ENCODE data around the gene UBE2R2. TPM values are rescaled to one million over a fixed set of nuclear protein-coding genes. Genes with fewer than 3 reads are reported as not detected.

Gene UBE2R2
- polyA plus RNA-seq, 3 donors = 30.5 to 50.1 (median 37.2) TPM

- Histone ChIP-seq H3K27ac (ENCODE audit: low read depth in 1 of 2, low read length in 2 of 2) (no peak overlapping the region), H3K36me3 (replicated peaks in 1 of 2; ENCODE audit: control insufficient read depth in 1 of 2, insufficient read depth in 2 of 2, low read length in 2 of 2) (no peaks in the 10 kb centered on the region), H3K4me1 (ENCODE audit: control insufficient read depth in 1 of 2, insufficient read depth in 2 of 2, low read length in 2 of 2) (no peaks in the 10 kb centered on the region), H2AFZ (ENCODE audit: insufficient read depth, low read depth, low read length, poor library complexity, severe bottlenecking) (no peak overlapping the region), H3K4me2 (replicated peaks; ENCODE audit: extremely low read depth, low read length, poor library complexity, severe bottlenecking) (no peak overlapping the region), H3K79me2 (ENCODE audit: insufficient read depth, low read length) (no peaks in the 10 kb centered on the region), H4K20me1 (ENCODE audit: insufficient read depth, low read length) (no peaks in the 10 kb centered on the region), H3K9me3 (replicated peaks in 1 of 2; ENCODE audit: control insufficient read depth in 1 of 2, insufficient read depth in 1 of 2, low read length in 2 of 2) (no peaks in the 10 kb centered on the region), H3K27me3 (ENCODE audit: control insufficient read depth in 2 of 2, insufficient read depth in 2 of 2, low read length in 2 of 2) (no peaks in the 10 kb centered on the region), H3K4me3 (replicated peaks in 1 of 3; ENCODE audit: low read depth in 2 of 3, low read length in 3 of 3) (no peak overlapping the region), H3K9ac (ENCODE audit: insufficient read depth, low read length, poor library complexity, severe bottlenecking) (no peak overlapping the region)
- DNase-seq = no peak
- H3K27me3 Mint-ChIP-seq (ENCODE audit: low read depth in 3 of 3) = peaks cover 5 to 16% (median 7%) of the 10 kb centered on the region in 3 donors
- 83% methylated on average over 1 of the region's 2 CpGs for WGBS (ENCODE audit: insufficient coverage)
- no peak overlapping the region for H3K4me3 Mint-ChIP-seq
- TF ChIP-seq, protein P1, sequence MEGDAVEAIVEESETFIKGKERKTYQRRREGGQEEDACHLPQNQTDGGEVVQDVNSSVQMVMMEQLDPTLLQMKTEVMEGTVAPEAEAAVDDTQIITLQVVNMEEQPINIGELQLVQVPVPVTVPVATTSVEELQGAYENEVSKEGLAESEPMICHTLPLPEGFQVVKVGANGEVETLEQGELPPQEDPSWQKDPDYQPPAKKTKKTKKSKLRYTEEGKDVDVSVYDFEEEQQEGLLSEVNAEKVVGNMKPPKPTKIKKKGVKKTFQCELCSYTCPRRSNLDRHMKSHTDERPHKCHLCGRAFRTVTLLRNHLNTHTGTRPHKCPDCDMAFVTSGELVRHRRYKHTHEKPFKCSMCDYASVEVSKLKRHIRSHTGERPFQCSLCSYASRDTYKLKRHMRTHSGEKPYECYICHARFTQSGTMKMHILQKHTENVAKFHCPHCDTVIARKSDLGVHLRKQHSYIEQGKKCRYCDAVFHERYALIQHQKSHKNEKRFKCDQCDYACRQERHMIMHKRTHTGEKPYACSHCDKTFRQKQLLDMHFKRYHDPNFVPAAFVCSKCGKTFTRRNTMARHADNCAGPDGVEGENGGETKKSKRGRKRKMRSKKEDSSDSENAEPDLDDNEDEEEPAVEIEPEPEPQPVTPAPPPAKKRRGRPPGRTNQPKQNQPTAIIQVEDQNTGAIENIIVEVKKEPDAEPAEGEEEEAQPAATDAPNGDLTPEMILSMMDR (IDR thresholded peaks at IDR 0.05) = no peak
- no peaks in the 10 kb centered on the region for H3K36me3 Mint-ChIP-seq
- peaks cover 8% of the 10 kb centered on the region for H3K4me1 Mint-ChIP-seq
- peaks cover 0 to 12% (median 4%) of the 10 kb centered on the region in 7 donors for H3K9me3 Mint-ChIP-seq
- H3K27ac Mint-ChIP-seq = no peak overlapping the region
- intact Hi-C loops (cut with micrococcal nuclease) = no loop called here
Observed at GRCh38 chr9:33794560-33794959, 22.4 kb upstream of the UBE2R2 start.

DNA sequence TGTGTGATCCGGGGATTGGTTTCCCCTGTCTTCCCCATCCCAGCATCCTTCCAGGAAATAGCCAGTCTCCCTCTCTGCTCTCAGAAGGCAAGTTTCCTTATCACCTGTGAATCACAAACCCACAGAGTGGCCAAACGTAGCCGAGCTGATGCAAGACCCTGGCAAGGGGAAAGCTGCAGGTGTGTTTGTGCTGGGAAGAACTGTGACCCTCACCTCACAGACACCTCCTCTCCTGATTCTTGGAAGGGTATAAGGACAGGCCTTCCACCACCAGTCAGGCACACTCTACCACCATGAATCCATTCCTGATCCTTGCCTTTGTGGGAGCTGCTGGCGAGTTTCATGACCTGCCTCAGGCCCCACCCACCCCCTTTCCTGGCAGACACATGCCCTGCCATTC lies 21.7 kb upstream of the UBE2R2 start, which contains the start of gene PRSS3:
PRSS3 (plus strand) TSS at position 281 of the 400 bp plus-strand sequence; CDS start at position 294, 13 bp downstream.
- DNase-seq = no peak
- no peaks in the 10 kb centered on the region for H3K36me3 ChIP-seq (replicated peaks in 1 of 2; ENCODE audit: control insufficient read depth in 1 of 2, insufficient read depth in 2 of 2, low read length in 2 of 2)
- H3K9ac ChIP-seq (ENCODE audit: insufficient read depth, low read length, poor library complexity, severe bottlenecking) = no peak within 1 kb of the TSS
- no peaks in the 10 kb centered on the region for H3K9me3 ChIP-seq (replicated peaks in 1 of 2; ENCODE audit: control insufficient read depth in 1 of 2, insufficient read depth in 1 of 2, low read length in 2 of 2)
- H3K79me2 ChIP-seq (ENCODE audit: insufficient read depth, low read length) = no peaks in the 10 kb centered on the region
- H2AFZ ChIP-seq (ENCODE audit: insufficient read depth, low read depth, low read length, poor library complexity, severe bottlenecking) = no peak within 1 kb of the TSS
- WGBS (ENCODE audit: insufficient coverage) = 77% methylated on average over 2 of the region's 4 CpGs
- TF ChIP-seq, protein P1 (IDR thresholded peaks at IDR 0.05) = no peak
- H3K27ac ChIP-seq (ENCODE audit: low read depth in 1 of 2, low read length in 2 of 2) = no peak within 1 kb of the TSS
- H3K27me3 Mint-ChIP-seq (ENCODE audit: low read depth in 3 of 3) = peaks cover 5 to 16% (median 14%) of the 10 kb centered on the region in 3 donors
- no peak within 1 kb of the TSS for H3K4me3 ChIP-seq (replicated peaks in 1 of 3; ENCODE audit: low read depth in 2 of 3, low read length in 3 of 3)
- H3K9me3 Mint-ChIP-seq = peaks cover 0 to 12% (median 4%) of the 10 kb centered on the region in 7 donors
- H3K4me2 ChIP-seq (replicated peaks; ENCODE audit: extremely low read depth, low read length, poor library complexity, severe bottlenecking) = no peak within 1 kb of the TSS
- no peak within 1 kb of the TSS for H3K4me3 Mint-ChIP-seq
- no peaks in the 10 kb centered on the region for H3K36me3 Mint-ChIP-seq
- H3K27me3 ChIP-seq (ENCODE audit: control insufficient read depth in 2 of 2, insufficient read depth in 2 of 2, low read length in 2 of 2) = no peaks in the 10 kb centered on the region
- H3K4me1 Mint-ChIP-seq = peaks cover 8% of the 10 kb centered on the region
- H3K4me1 ChIP-seq (ENCODE audit: control insufficient read depth in 1 of 2, insufficient read depth in 2 of 2, low read length in 2 of 2) = no peaks in the 10 kb centered on the region
- no peaks in the 10 kb centered on the region for H4K20me1 ChIP-seq (ENCODE audit: insufficient read depth, low read length)
- peak within 1 kb of the TSS in 1 of 7 donors; percentile 43 for H3K27ac Mint-ChIP-seq
- intact Hi-C loops (cut with micrococcal nuclease) = no loop called here

Data from CD14-positive monocyte (primary cell).